HG03139 (cell line): ENCODE results near the gene AKNAD1.
"Not testable (repeated sequence)": the region's sequence is repeated elsewhere in the genome, so short reads cannot be mapped to it uniquely, and the experiment has no call there.

Experiments used
- ATAC-seq: cut with Tn5 transposase; IDR thresholded peaks from one replicate; pipeline ENCODE4 v1.9.1; 2021; ENCODE audit not compliant: unreplicated experiment

AKNAD1 gene

GRCh38 chr1:108856994-108857393 lies at the start of gene AKNAD1:
Gene AKNAD1, minus strand, starts transcription at chr1:108857094. Its CDS starts 4,430 bp downstream, at chr1:108852664.
- no peak for ATAC-seq

- ATAC-seq = no peak
These were observed 44.2 kb upstream of the AKNAD1 start for GRCh38 chr1:108901106-108901505.

GRCh38 chr1:108897865-108898720 lies 41.2 kb upstream of the AKNAD1 start:
- ATAC-seq = no peak

GRCh38 chr1:108896146-108897145 lies 39.6 kb upstream of the AKNAD1 start:
- no peak for ATAC-seq

- ATAC-seq = no peak
These were observed 36.2 kb upstream of the AKNAD1 start for GRCh38 chr1:108893141-108893530.

- ATAC-seq = no peak
These were observed 35.7 kb upstream of the AKNAD1 start for GRCh38 chr1:108892356-108893140.

GRCh38 chr1:108889706-108890384 lies 33.0 kb upstream of the AKNAD1 start:
- no peak for ATAC-seq

GRCh38 chr1:108889006-108889645 lies 32.2 kb upstream of the AKNAD1 start:
- ATAC-seq = not testable (repeated sequence)

GRCh38 chr1:108886292-108886691 lies 29.4 kb upstream of the AKNAD1 start:
- ATAC-seq = no peak

- no peak for ATAC-seq
These were observed 28.1 kb upstream of the AKNAD1 start for GRCh38 chr1:108884968-108885367.

GRCh38 chr1:108882837-108883236 lies 25.9 kb upstream of the AKNAD1 start:
- no peak for ATAC-seq

- ATAC-seq = no peak
These were observed 24.5 kb upstream of the AKNAD1 start for GRCh38 chr1:108881369-108881768.

- no peak for ATAC-seq
These were observed 24.0 kb upstream of the AKNAD1 start for GRCh38 chr1:108880850-108881249.

- ATAC-seq = no peak
These were observed 21.8 kb upstream of the AKNAD1 start for GRCh38 chr1:108878678-108879077.

- ATAC-seq = no peak
These were observed 21.2 kb upstream of the AKNAD1 start for GRCh38 chr1:108878160-108878469.

- no peak for ATAC-seq
These were observed 20.7 kb upstream of the AKNAD1 start for GRCh38 chr1:108877348-108878159.

- ATAC-seq = no peak
These were observed 14.3 kb upstream of the AKNAD1 start for GRCh38 chr1:108871050-108871724.

- ATAC-seq = no peak
These were observed 8.5 kb upstream of the AKNAD1 start for GRCh38 chr1:108865316-108865910.
